Measurements from ENCODE around the gene GMCL2.

The GMCL2 gene

GRCh38 chr5:178222292-178222691 lies 35.1 kb upstream of the GMCL2 start:
- DNase-seq (ENCODE audit: low read depth in 2 of 2), result no peak

- no peak for DNase-seq (ENCODE audit: low read depth in 2 of 2)
Measured at GRCh38 chr5:178221853-178222252, 34.7 kb upstream of the GMCL2 start.

GRCh38 chr5:178221282-178221681 lies 34.1 kb upstream of the GMCL2 start:
- DNase-seq (ENCODE audit: low read depth in 2 of 2), result no peak

- no peak for DNase-seq (ENCODE audit: low read depth in 2 of 2)
Measured at GRCh38 chr5:178218827-178219226, 31.7 kb upstream of the GMCL2 start.

- DNase-seq (ENCODE audit: low read depth in 2 of 2), result no peak
Measured at GRCh38 chr5:178218237-178218776, 31.1 kb upstream of the GMCL2 start.

- no peak for DNase-seq (ENCODE audit: low read depth in 2 of 2)
Measured at GRCh38 chr5:178216779-178217178, 29.6 kb upstream of the GMCL2 start.

- DNase-seq (ENCODE audit: low read depth in 2 of 2), result no peak
Measured at GRCh38 chr5:178216088-178216534, 28.9 kb upstream of the GMCL2 start.

- no peak for DNase-seq (ENCODE audit: low read depth in 2 of 2)
Measured at GRCh38 chr5:178215280-178216002, 28.3 kb upstream of the GMCL2 start.

GRCh38 chr5:178214160-178214803 lies 27.1 kb upstream of the GMCL2 start:
- DNase-seq (ENCODE audit: low read depth in 2 of 2), result no peak

- no peak for DNase-seq (ENCODE audit: low read depth in 2 of 2)
Measured at GRCh38 chr5:178213748-178214151, 26.6 kb upstream of the GMCL2 start.

- no peak for DNase-seq (ENCODE audit: low read depth in 2 of 2)
Measured at GRCh38 chr5:178213003-178213461, 25.9 kb upstream of the GMCL2 start.

GRCh38 chr5:178212241-178213002 lies 25.3 kb upstream of the GMCL2 start:
- DNase-seq (ENCODE audit: low read depth in 2 of 2), result no peak

GRCh38 chr5:178211095-178212048 lies 24.2 kb upstream of the GMCL2 start:
- DNase-seq (ENCODE audit: low read depth in 2 of 2), result no peak

- DNase-seq (ENCODE audit: low read depth in 2 of 2), result no peak
Measured at GRCh38 chr5:178210686-178211085, 23.5 kb upstream of the GMCL2 start.

GRCh38 chr5:178210073-178210535 lies 22.9 kb upstream of the GMCL2 start:
- no peak for DNase-seq (ENCODE audit: low read depth in 2 of 2)

GRCh38 chr5:178209334-178210072 lies 22.3 kb upstream of the GMCL2 start:
- DNase-seq (ENCODE audit: low read depth in 2 of 2), result no peak

- DNase-seq (ENCODE audit: low read depth in 2 of 2), result no peak
Measured at GRCh38 chr5:178208540-178209227, 21.5 kb upstream of the GMCL2 start.

- no peak for DNase-seq (ENCODE audit: low read depth in 2 of 2)
Measured at GRCh38 chr5:178207917-178208280, 20.7 kb upstream of the GMCL2 start.

GRCh38 chr5:178207183-178207916 lies 20.2 kb upstream of the GMCL2 start:
- no peak for DNase-seq (ENCODE audit: low read depth in 2 of 2)
